ENCODE data around the gene FLOT1.

DNA sequence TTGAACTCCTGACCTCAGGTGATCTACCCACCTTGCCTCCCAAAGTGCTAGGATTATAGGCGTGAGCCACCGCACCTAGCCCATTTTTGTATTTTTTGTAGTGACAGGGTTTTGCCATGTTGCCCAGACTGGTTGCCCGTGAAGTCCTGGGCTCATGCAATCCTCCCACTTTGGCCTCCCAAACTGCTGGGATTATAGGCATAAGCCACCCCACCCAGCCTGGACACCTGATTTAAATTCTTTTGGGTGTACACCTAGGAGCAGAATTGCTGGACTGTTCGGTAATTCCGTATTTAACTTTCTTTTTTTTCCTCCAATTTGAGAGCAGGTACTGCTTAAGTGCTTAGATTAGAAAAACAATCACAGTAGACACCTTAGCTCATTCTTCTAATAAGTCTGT is 46.1 kb downstream of the FLOT1 start:
- TF ChIP-seq, protein P1, sequence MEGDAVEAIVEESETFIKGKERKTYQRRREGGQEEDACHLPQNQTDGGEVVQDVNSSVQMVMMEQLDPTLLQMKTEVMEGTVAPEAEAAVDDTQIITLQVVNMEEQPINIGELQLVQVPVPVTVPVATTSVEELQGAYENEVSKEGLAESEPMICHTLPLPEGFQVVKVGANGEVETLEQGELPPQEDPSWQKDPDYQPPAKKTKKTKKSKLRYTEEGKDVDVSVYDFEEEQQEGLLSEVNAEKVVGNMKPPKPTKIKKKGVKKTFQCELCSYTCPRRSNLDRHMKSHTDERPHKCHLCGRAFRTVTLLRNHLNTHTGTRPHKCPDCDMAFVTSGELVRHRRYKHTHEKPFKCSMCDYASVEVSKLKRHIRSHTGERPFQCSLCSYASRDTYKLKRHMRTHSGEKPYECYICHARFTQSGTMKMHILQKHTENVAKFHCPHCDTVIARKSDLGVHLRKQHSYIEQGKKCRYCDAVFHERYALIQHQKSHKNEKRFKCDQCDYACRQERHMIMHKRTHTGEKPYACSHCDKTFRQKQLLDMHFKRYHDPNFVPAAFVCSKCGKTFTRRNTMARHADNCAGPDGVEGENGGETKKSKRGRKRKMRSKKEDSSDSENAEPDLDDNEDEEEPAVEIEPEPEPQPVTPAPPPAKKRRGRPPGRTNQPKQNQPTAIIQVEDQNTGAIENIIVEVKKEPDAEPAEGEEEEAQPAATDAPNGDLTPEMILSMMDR (IDR thresholded peaks at IDR 0.05), result no peak
- no peak for TF ChIP-seq EZH2 (IDR thresholded peaks at IDR 0.05)
- no peak for TF ChIP-seq EZH2phosphoT487 (IDR thresholded peaks at IDR 0.05)
